GM12878 (cell line): ENCODE data around the gene OXTR. TPM values are rescaled to one million over a fixed set of nuclear protein-coding genes. Genes with fewer than 3 reads are reported as not detected.

Source experiments
- ATAC-seq: fragments of 200-7000 bp; cut with Tn5 transposase; 3 replicates; pipeline ENCODE4 v1.9.1; 2020; ENCODE audit warnings: mild to moderate bottlenecking, moderate library complexity
- BruUV-seq: library from RNA; stranded (reverse); fragments of 400-500 nt; replicated peaks from 2 replicates; lab custom pipeline; 2021; lab: Mats Ljungman, UMichigan
- CTCF ChIA-PET: fragments of 300-600 bp; sonication (Branson Sonifier 250); formaldehyde crosslinking; extraction: SDS; loops from one replicate; lab custom pipeline; 2021; ENCODE audit warnings: inconsistent platforms; lab: Yijun Ruan, JAX
- POLR2A ChIA-PET: fragments of 350-600 bp; formaldehyde crosslinking; extraction: SDS; loops from one replicate; lab custom pipeline; 2021; ENCODE audit warnings: inconsistent platforms; lab: Charles Lee
- RAD21 ChIA-PET: fragments of 300-600 bp; sonication (Branson Sonifier 250); formaldehyde crosslinking; loops from one replicate; lab custom pipeline; 2023; ENCODE audit warnings: antibody characterized with exemption; ENCODE audit not compliant: unreplicated experiment; lab: Charles Lee
- SMC1A ChIA-PET: fragments of 300-600 bp; sonication (Branson Sonifier 250); formaldehyde crosslinking; loops from one replicate; lab custom pipeline; 2023; ENCODE audit not compliant: unreplicated experiment, uncharacterized antibody; lab: Charles Lee
- DNase-seq: peaks from one replicate; pipeline ENCODE4 v3.0.0-alpha.2; 2011; ENCODE audit warnings: low read depth, low spot score
- FAIRE-seq: peaks from 3 replicates; lab custom pipeline; 2011; peaks lifted over from hg19 to GRCh38; lab: Jason Lieb, UNC
- H2AFZ ChIP-seq: 2 replicates; pipeline ENCODE4 v1.6.0; 2011; ENCODE audit warnings: low read depth, low read length, control low read depth; ENCODE audit not compliant: control insufficient read depth
- H3K27ac ChIP-seq: 2 replicates; pipeline ENCODE4 v1.5.1; 2011; ENCODE audit warnings: control low read depth; ENCODE audit not compliant: control insufficient read depth, insufficient read depth
- H3K27me3 ChIP-seq, 2 experiments: replicated peaks in 1 of 2; 2 replicates each; pipeline versions ENCODE4 v1.6.0 to v1.6.1; 2011; ENCODE audit warnings: low read length in 1 of 2; ENCODE audit not compliant: control insufficient read depth in 2 of 2, insufficient read depth in 2 of 2
- H3K36me3 ChIP-seq, 2 experiments: 2 replicates each; pipeline ENCODE4 v1.5.1; 2011; ENCODE audit warnings: low read length in 1 of 2; ENCODE audit not compliant: control insufficient read depth in 2 of 2, insufficient read depth in 2 of 2
- H3K4me1 ChIP-seq: 2 replicates; pipeline ENCODE4 v1.6.1; 2011; ENCODE audit warnings: mild to moderate bottlenecking, low read length, moderate library complexity, mixed read lengths; ENCODE audit not compliant: control insufficient read depth, insufficient read depth
- H3K4me2 ChIP-seq: 2 replicates; pipeline ENCODE4 v1.6.0; 2011; ENCODE audit warnings: control low read depth; ENCODE audit not compliant: control insufficient read depth, insufficient read depth
- H3K4me3 ChIP-seq: fragments of 200-600 bp; sonication (generic); 2 replicates; pipeline ENCODE4 v1.5.1; 2016
- H3K79me2 ChIP-seq: 2 replicates; pipeline ENCODE4 v1.6.0; 2011; ENCODE audit warnings: low read length; ENCODE audit not compliant: control insufficient read depth, insufficient read depth
- H3K9ac ChIP-seq: 2 replicates; pipeline ENCODE4 v1.8.0; 2011; ENCODE audit warnings: low read length, control low read depth, mixed read lengths; ENCODE audit not compliant: control insufficient read depth, insufficient read depth
- H3K9me3 ChIP-seq: replicated peaks from 3 replicates; pipeline ENCODE4 v1.5.1; 2011; ENCODE audit warnings: mild to moderate bottlenecking, low read length; ENCODE audit not compliant: control insufficient read depth, insufficient read depth
- H4K20me1 ChIP-seq: 2 replicates; pipeline ENCODE4 v1.6.0; 2011; ENCODE audit not compliant: control insufficient read depth, insufficient read depth
- ATF7 ChIP-seq: fragments of 450-650 bp; IDR thresholded peaks from 2 replicates; pipeline ENCODE4 v1.6.1; 2016; ENCODE audit warnings: low read depth, mild to moderate bottlenecking
- HSF1 ChIP-seq: fragments of 150-350 bp; IDR thresholded peaks from 2 replicates; pipeline ENCODE4 v1.6.1; 2014; ENCODE audit warnings: mild to moderate bottlenecking, low read depth, low read length
- JUND ChIP-seq: IDR thresholded peaks from 2 replicates; pipeline ENCODE4 v1.6.1; 2012; ENCODE audit warnings: low read depth, mild to moderate bottlenecking, low read length, improper control_type of control experiment, moderate library complexity
- NKRF ChIP-seq: fragments of 450-650 bp; conservative IDR thresholded peaks from 2 replicates; pipeline ENCODE4 v1.6.1; 2017; ENCODE audit warnings: mild to moderate bottlenecking, moderate library complexity
- RBBP5 ChIP-seq: fragments of 200-600 bp; sonication (generic); conservative IDR thresholded peaks from 2 replicates; pipeline ENCODE4 v1.6.1; 2016
- WGBS: methylation state at CpG from one replicate; pipeline ENCODE4 v1.1.6; 2016; ENCODE audit warnings: low lambda C conversion rate; ENCODE audit not compliant: insufficient replicate concordance, insufficient coverage; ENCODE audit errors: missing lambda C conversion rate; 5-methylcytosine and 5-hydroxymethylcytosine counted together
- in situ Hi-C: fragments of 300-500 bp; cut with MboI; formaldehyde crosslinking; loops from 9 replicates; pipeline ENCODE4 v1.14.3; 2018; ENCODE audit warnings: mixed read lengths
- intact Hi-C: fragments of 100-400 bp; cut with micrococcal nuclease; formaldehyde crosslinking; loops from one replicate; pipeline ENCODE4 v1.14.2; 2022; ENCODE audit not compliant: unreplicated experiment
- polyA plus RNA-seq, 11 experiments: library from polyadenylated mRNA; depleted of rRNA in 4 of 11; unstranded in 6 of 11; stranded (reverse) in 5 of 11; fragments of >200 nt; fragmentation: Nextera tagmentation in 4 of 11; fragmentation: Illumina TruSeq in 1 of 11; extraction: Ambion mirVana in 4 of 11; extraction: Trizol in 1 of 11; gene quantifications; 1 replicate in 1 of 11; 2 replicates in 10 of 11; pipeline versions ENCODE4 v1.2.1 to v1.2.3, GENCODE V29; 2011 to 2016; ENCODE audit warnings: inconsistent platforms in 2 of 11, missing spikeins in 2 of 11, low read depth in 1 of 11
- total RNA-seq, 4 experiments: library from RNA; depleted of rRNA in 3 of 4; stranded (reverse); fragments of >200 nt in 3 of 4; fragmentation: Illumina TruSeq in 1 of 4; extraction: Trizol in 1 of 4; gene quantifications; 2 replicates each; pipeline versions ENCODE4 v1.2.1 to v1.2.3, GENCODE V29; 2013 to 2021

OXTR gene
- total and polyA plus RNA-seq, 10 of the 15 experiments (the other 5 are each of a cell fraction or from before 2014, with no cell fraction given) = 0.43 to 5.9 (median 2.6) TPM

- TF ChIP-seq NKRF = no peak
- TF ChIP-seq JUND = no peak
- no peak for TF ChIP-seq ATF7
- no peak for TF ChIP-seq HSF1
Measured at GRCh38 chr3:8755564-8756237, 13.7 kb downstream of the OXTR start (continued).

- Histone ChIP-seq H3K4me3 (no peak overlapping the region), H4K20me1 (no peaks in the 10 kb centered on the region), H3K27me3 (no peaks in the 10 kb centered on the region), H3K27ac (no peak overlapping the region), H3K4me2 (no peak overlapping the region), H3K9ac (no peak overlapping the region), H3K79me2 (no peaks in the 10 kb centered on the region), H3K36me3 (no peaks in the 10 kb centered on the region; a peak in 2 of 4 replicates), H2AFZ (no peak overlapping the region), H3K9me3 (no peaks in the 10 kb centered on the region), H3K4me1 (no peaks in the 10 kb centered on the region)
- ATAC-seq (no peak), FAIRE-seq (no peak), DNase-seq (no peak)
- 30% methylated on average over 3 of the region's 3 CpGs for WGBS
- in situ Hi-C loops (no loop called here), intact Hi-C loops (no loop called here)
- ChIA-PET RAD21 (no interaction called here), CTCF (interaction anchor here (1.0 to 2.1 kb wide), 4 partner anchors 11 to 92 kb away, joined by 3 to 9 read pairs (median 4); partner anchors contain the start of gene OXTR), SMC1A (interaction anchor here (0.8 to 1.4 kb wide), 2 partner anchors 11 to 14 kb away, joined by 3 read pairs; no protein-coding TSS in a partner anchor), POLR2A (no interaction called here)
- BruUV-seq = no TSS peak
- TF ChIP-seq RBBP5 = no peak
Measured at GRCh38 chr3:8755097-8755496, 14.3 kb downstream of the OXTR start.
